ENCODE data around the gene DOCK1. TPM values are rescaled to one million over a fixed set of nuclear protein-coding genes. Genes with fewer than 3 reads are reported as not detected.

DOCK1 gene
- total and polyA plus RNA-seq, 7 experiments from 2014 or later: 0.11 to 1.2 (median 0.34) TPM; not detected in 2

- intact Hi-C loops (cut with micrococcal nuclease): no loop called here
- Histone ChIP-seq H3K4me3 (ENCODE audit: low read length) (no peak overlapping the region), H3K4me1 (ENCODE audit: control insufficient read depth in 2 of 2, insufficient read depth in 2 of 2, low read length in 2 of 2) (no peaks in the 10 kb centered on the region), H3K27ac (ENCODE audit: low read depth, low read length) (no peak overlapping the region), H3K9me3 (ENCODE audit: control insufficient read depth in 2 of 3, low read length in 3 of 3) (no peaks in the 10 kb centered on the region), H3K27me3 (ENCODE audit: control insufficient read depth in 2 of 2, insufficient read depth in 2 of 2, low read length in 2 of 2) (no peaks in the 10 kb centered on the region), H3K36me3 (ENCODE audit: control insufficient read depth in 2 of 3, insufficient read depth in 3 of 3, low read length in 3 of 3) (no peaks in the 10 kb centered on the region)
- Mint-ChIP-seq H3K27ac (no peak overlapping the region), H3K4me3 (no peak overlapping the region), H3K27me3 (peaks cover 0 to 55% (median 25%) of the 10 kb centered on the region in 5 donors), H3K4me1 (no peaks in the 10 kb centered on the region), H3K9me3 (peaks cover 0 to 1% (median 0%) of the 10 kb centered on the region in 11 donors), H3K36me3 (no peaks in the 10 kb centered on the region)
- DNase-seq (no peak), ATAC-seq (no peak)
- ChIA-PET POLR2A (no interaction called here), CTCF (no interaction called here)
Measured at GRCh38 chr10:127497685-127498084, 592.5 kb downstream of the DOCK1 start.

- Mint-ChIP-seq H3K4me3 (no peak overlapping the region), H3K4me1 (no peaks in the 10 kb centered on the region), H3K27ac (no peak overlapping the region), H3K9me3 (peaks cover 0 to 1% (median 0%) of the 10 kb centered on the region in 11 donors), H3K36me3 (no peaks in the 10 kb centered on the region), H3K27me3 (peaks cover 0 to 55% (median 23%) of the 10 kb centered on the region in 5 donors)
- DNase-seq (no peak), ATAC-seq (no peak)
- Histone ChIP-seq H3K27me3 (ENCODE audit: control insufficient read depth in 2 of 2, insufficient read depth in 2 of 2, low read length in 2 of 2) (no peaks in the 10 kb centered on the region), H3K36me3 (ENCODE audit: control insufficient read depth in 2 of 3, insufficient read depth in 3 of 3, low read length in 3 of 3) (no peaks in the 10 kb centered on the region), H3K4me3 (ENCODE audit: low read length) (no peak overlapping the region), H3K4me1 (ENCODE audit: control insufficient read depth in 2 of 2, insufficient read depth in 2 of 2, low read length in 2 of 2) (no peaks in the 10 kb centered on the region), H3K27ac (ENCODE audit: low read depth, low read length) (no peak overlapping the region), H3K9me3 (ENCODE audit: control insufficient read depth in 2 of 3, low read length in 3 of 3) (no peaks in the 10 kb centered on the region)
- ChIA-PET CTCF (no interaction called here), POLR2A (no interaction called here)
- intact Hi-C loops (cut with micrococcal nuclease): no loop called here
Measured at GRCh38 chr10:127498087-127498486, 592.9 kb downstream of the DOCK1 start.

GRCh38 chr10:127500127-127500526, 594.9 kb downstream of the DOCK1 start:
- POLR2A ChIA-PET: no interaction called here
- ATAC-seq (no peak), DNase-seq (no peak)
- H3K4me1 ChIP-seq (ENCODE audit: control insufficient read depth in 2 of 2, insufficient read depth in 2 of 2, low read length in 2 of 2): no peaks in the 10 kb centered on the region
- H3K27me3 ChIP-seq (ENCODE audit: control insufficient read depth in 2 of 2, insufficient read depth in 2 of 2, low read length in 2 of 2): no peaks in the 10 kb centered on the region
- no peak overlapping the region for H3K27ac ChIP-seq (ENCODE audit: low read depth, low read length)
- H3K4me1 Mint-ChIP-seq: no peaks in the 10 kb centered on the region
- H3K4me3 Mint-ChIP-seq: no peak overlapping the region
- H3K27ac Mint-ChIP-seq: no peak overlapping the region
- intact Hi-C loops (cut with micrococcal nuclease): no loop called here
- H3K9me3 ChIP-seq (ENCODE audit: control insufficient read depth in 2 of 3, low read length in 3 of 3): no peaks in the 10 kb centered on the region
- no peaks in the 10 kb centered on the region for H3K36me3 Mint-ChIP-seq
- H3K36me3 ChIP-seq (ENCODE audit: control insufficient read depth in 2 of 3, insufficient read depth in 3 of 3, low read length in 3 of 3): no peaks in the 10 kb centered on the region
- H3K4me3 ChIP-seq (ENCODE audit: low read length): no peak overlapping the region
- peaks cover 0 to 1% (median 0%) of the 10 kb centered on the region in 11 donors for H3K9me3 Mint-ChIP-seq
- CTCF ChIA-PET: no interaction called here
- H3K27me3 Mint-ChIP-seq: peaks cover 0 to 42% (median 25%) of the 10 kb centered on the region in 5 donors

Other genes starting within 250 kb of the DOCK1 start
- gene C10orf90, start 234.7 kb upstream of the DOCK1 start, total RNA-seq: not detected
- gene C10orf90, start 234.7 kb upstream of the DOCK1 start, polyA plus RNA-seq: not detected